ENCODE measurements around the gene BUD23.
"Not testable (repeated sequence)": the region's sequence is repeated elsewhere in the genome, so short reads cannot be mapped to it uniquely, and the experiment has no call there.

DNA sequence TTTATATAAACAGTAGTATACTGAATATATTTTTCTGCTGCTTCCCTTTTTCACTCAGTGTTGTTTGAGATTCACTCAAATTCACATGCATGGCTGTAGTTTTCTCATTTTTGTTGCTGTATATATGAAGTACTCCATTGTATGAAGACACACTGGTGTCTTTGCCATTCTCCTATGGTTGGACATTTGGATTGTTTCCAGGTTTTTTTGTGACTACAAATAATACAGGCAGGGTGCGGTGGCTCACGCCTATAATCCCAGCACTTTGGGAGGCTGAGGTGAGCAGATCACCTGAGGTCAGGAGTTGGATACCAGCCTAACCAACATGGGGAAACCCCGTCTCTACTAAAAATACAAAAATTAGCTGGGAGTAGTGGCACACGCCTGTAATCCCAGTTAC lies 22.8 kb upstream of the BUD23 start:
- not testable (repeated sequence) for TF ChIP-seq POLR2A, POLR2AphosphoS5 (IDR thresholded peaks at IDR 0.05)
- TF ChIP-seq, protein P1, sequence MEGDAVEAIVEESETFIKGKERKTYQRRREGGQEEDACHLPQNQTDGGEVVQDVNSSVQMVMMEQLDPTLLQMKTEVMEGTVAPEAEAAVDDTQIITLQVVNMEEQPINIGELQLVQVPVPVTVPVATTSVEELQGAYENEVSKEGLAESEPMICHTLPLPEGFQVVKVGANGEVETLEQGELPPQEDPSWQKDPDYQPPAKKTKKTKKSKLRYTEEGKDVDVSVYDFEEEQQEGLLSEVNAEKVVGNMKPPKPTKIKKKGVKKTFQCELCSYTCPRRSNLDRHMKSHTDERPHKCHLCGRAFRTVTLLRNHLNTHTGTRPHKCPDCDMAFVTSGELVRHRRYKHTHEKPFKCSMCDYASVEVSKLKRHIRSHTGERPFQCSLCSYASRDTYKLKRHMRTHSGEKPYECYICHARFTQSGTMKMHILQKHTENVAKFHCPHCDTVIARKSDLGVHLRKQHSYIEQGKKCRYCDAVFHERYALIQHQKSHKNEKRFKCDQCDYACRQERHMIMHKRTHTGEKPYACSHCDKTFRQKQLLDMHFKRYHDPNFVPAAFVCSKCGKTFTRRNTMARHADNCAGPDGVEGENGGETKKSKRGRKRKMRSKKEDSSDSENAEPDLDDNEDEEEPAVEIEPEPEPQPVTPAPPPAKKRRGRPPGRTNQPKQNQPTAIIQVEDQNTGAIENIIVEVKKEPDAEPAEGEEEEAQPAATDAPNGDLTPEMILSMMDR (IDR thresholded peaks at IDR 0.05 in 8 of 11, conservative IDR thresholded peaks at IDR 0.05 in 3 of 11), result not testable (repeated sequence)

All from spleen (tissue), 7 donors.